Vagina (tissue), 2 donors: ENCODE results near the gene GSTT2B. TPM values are rescaled to one million over a fixed set of nuclear protein-coding genes. Genes with fewer than 3 reads are reported as not detected.

Source experiments
- DNase-seq, 2 donors: peaks; one replicate each; pipeline ENCODE4 v3.0.0-alpha.2; 2017; ENCODE audit errors: extremely low spot score in 2 of 2
- H3K27ac ChIP-seq: fragments of 200-600 bp; sonication (generic); one replicate; pipeline ENCODE4 v1.5.1; 2019
- H3K27me3 ChIP-seq: fragments of 200-600 bp; sonication (generic); one replicate; pipeline ENCODE4 v1.5.1; 2019
- H3K36me3 ChIP-seq, 2 donors: fragments of 200-600 bp; sonication (generic); one replicate each; pipeline ENCODE4 v1.5.1; 2017 to 2019
- H3K4me1 ChIP-seq: fragments of 200-600 bp; sonication (generic); one replicate; pipeline ENCODE4 v1.5.1; 2019
- H3K4me3 ChIP-seq, 2 donors: fragments of 200-600 bp; sonication (generic); 1 replicate in 1 of 2; 2 replicates in 1 of 2; pipeline ENCODE4 v1.5.1; 2016 to 2019
- H3K9me3 ChIP-seq: fragments of 200-600 bp; sonication (generic); one replicate; pipeline ENCODE4 v1.5.1; 2019
- POLR2A ChIP-seq, 2 donors: fragments of 450-650 bp; IDR thresholded peaks; one replicate each; pipeline ENCODE4 v1.6.1; 2017; ENCODE audit warnings: antibody characterized with exemption in 2 of 2, mild to moderate bottlenecking in 2 of 2, moderate library complexity in 2 of 2
- POLR2AphosphoS5 ChIP-seq, 2 donors: sonication (generic); formaldehyde crosslinking; IDR thresholded peaks; one replicate each; pipeline ENCODE4 v1.9.0; 2017; ENCODE audit warnings: antibody characterized with exemption in 2 of 2, mild to moderate bottlenecking in 2 of 2, low read depth in 1 of 2; ENCODE audit not compliant: insufficient read depth in 1 of 2
- intact Hi-C: fragments of 100-400 bp; cut with DNase I; formaldehyde crosslinking; loops from one replicate; pipeline ENCODE4 v1.15.1; 2023
- total RNA-seq: library from RNA; depleted of rRNA; stranded (reverse); fragments of >200 nt; gene quantifications from one replicate; pipeline ENCODE4 v1.2.3, GENCODE V29; 2016
- TF ChIP-seq, protein P1 (sequence below), 3 experiments: fragments of 450-650 bp in 2 of 3; fragments of 200-600 bp in 1 of 3; sonication (generic) in 1 of 3; IDR thresholded peaks; one replicate each; pipeline ENCODE4 v1.5.1; 2017 to 2019; ENCODE audit warnings: antibody characterized with exemption in 3 of 3, mild to moderate bottlenecking in 2 of 3, moderate library complexity in 2 of 3

The GSTT2B gene
- total RNA-seq, 1 donor from 2014 or later = not detected

DNA sequence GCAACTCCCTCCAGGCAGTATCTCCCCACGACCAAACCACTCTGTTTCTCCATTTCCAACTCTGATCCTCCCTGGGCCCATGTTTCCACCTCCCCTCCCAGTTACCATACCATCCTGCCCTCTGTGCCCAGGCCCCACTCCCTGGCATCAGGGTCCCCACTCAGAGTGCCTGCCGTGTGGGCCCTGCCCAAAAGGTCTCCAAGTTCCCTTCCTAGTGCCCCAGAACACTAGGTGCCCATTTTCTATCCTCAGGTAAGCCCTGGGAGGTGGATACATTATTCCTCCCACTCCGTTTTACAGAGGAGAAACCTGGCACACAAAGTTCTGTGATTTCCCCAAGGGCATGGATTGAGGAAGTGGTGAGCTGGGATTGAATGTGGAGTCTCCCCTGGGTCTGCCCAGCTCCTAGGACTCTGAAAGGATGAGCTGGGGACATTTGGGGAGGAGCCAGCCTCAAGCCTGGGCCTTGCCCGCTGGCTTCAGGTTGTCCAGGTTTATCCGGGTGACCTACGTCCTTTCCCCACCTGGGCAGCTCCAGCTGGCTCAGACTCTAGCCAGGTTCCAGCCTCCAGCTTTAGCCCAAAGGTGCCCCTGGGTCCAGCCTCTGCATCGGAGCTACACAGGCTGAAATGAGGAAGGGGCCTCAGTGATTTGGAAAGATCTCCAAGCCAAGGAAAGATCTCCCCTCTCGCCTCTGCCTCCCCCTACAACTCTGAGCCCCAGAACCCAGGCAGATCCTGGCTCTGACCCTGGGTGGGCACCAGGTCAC is 46.4 kb upstream of the GSTT2B start:
- no peaks in the 10 kb centered on the region for H3K9me3 ChIP-seq
- TF ChIP-seq POLR2A (IDR thresholded peaks at IDR 0.05) (no peak), POLR2AphosphoS5 (IDR thresholded peaks at IDR 0.05; ENCODE audit: insufficient read depth in 1 of 2, low read depth in 1 of 2) (no peak)
- TF ChIP-seq, protein P1, sequence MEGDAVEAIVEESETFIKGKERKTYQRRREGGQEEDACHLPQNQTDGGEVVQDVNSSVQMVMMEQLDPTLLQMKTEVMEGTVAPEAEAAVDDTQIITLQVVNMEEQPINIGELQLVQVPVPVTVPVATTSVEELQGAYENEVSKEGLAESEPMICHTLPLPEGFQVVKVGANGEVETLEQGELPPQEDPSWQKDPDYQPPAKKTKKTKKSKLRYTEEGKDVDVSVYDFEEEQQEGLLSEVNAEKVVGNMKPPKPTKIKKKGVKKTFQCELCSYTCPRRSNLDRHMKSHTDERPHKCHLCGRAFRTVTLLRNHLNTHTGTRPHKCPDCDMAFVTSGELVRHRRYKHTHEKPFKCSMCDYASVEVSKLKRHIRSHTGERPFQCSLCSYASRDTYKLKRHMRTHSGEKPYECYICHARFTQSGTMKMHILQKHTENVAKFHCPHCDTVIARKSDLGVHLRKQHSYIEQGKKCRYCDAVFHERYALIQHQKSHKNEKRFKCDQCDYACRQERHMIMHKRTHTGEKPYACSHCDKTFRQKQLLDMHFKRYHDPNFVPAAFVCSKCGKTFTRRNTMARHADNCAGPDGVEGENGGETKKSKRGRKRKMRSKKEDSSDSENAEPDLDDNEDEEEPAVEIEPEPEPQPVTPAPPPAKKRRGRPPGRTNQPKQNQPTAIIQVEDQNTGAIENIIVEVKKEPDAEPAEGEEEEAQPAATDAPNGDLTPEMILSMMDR (IDR thresholded peaks at IDR 0.05) = no peak
- no peak overlapping the region for H3K4me3 ChIP-seq
- DNase-seq = no peak
- H3K4me1 ChIP-seq = peaks cover 11% of the 10 kb centered on the region
- H3K36me3 ChIP-seq = no peaks in the 10 kb centered on the region
- intact Hi-C loops = loop anchor here (5.0 kb wide), 1 partner anchor 70 kb away; no protein-coding TSS in a partner anchor
- H3K27ac ChIP-seq = no peak overlapping the region
- no peaks in the 10 kb centered on the region for H3K27me3 ChIP-seq

DNA sequence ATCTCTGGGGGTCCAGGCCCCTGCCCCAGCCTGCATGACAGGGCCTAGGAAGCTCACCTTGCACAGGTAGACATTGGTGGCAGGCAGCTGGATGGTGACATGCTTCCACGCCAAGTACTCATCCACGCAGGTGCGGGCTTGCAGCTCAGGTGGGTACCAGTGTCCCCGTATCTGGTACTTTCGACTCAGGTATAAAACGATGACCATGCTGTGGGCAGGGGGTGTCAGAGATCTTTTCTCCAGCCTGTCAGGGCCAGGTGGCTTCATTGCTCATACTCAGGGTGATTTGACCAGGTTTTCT is 45.9 kb upstream of the GSTT2B start:
- TF ChIP-seq POLR2A (IDR thresholded peaks at IDR 0.05) = no peak
- no peak for TF ChIP-seq POLR2AphosphoS5 (IDR thresholded peaks at IDR 0.05; ENCODE audit: insufficient read depth in 1 of 2, low read depth in 1 of 2)
- TF ChIP-seq, protein P1 (IDR thresholded peaks at IDR 0.05) = no peak
- H3K9me3 ChIP-seq = no peaks in the 10 kb centered on the region

DNA sequence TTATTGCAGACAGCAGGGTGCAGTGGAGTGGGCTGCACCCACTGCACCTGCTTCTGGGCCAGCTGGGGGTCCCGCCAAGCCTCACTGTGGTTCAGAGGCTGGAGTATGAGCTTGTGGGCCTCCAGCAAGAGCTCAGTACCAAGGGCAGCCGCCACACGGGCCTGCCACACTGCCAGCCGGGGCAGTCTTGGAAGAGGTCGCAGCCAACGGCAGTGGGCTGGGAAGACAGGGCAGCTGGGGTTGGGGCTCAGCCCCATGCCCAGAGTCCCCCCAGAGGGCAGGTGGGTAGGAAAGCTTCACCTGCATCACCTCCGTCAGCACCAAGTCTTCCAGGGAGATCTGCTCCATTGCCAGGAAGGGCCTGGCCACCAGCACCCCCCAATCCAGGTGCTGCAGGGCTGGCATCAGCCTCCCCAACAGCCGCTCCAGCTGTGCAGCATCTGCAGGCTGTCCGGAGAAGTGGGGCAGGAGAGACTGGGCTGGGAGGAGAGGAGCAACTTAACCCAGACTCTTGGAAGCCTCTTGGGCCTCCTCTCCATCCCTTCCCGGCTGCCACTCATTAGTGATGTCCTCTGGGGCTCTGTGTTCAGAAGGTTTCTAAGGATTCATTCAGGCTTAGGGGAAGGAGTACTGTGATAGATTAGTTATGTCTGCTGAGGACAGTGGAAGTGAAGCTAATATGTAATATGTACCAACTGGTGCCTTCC is 45.4 kb upstream of the GSTT2B start:
- Histone ChIP-seq H3K4me1 (no peaks in the 10 kb centered on the region), H3K9me3 (no peaks in the 10 kb centered on the region), H3K27me3 (no peaks in the 10 kb centered on the region), H3K36me3 (no peaks in the 10 kb centered on the region), H3K27ac (no peak overlapping the region), H3K4me3 (no peak overlapping the region)
- DNase-seq = no peak
- TF ChIP-seq POLR2A (IDR thresholded peaks at IDR 0.05) (no peak), POLR2AphosphoS5 (IDR thresholded peaks at IDR 0.05; ENCODE audit: insufficient read depth in 1 of 2, low read depth in 1 of 2) (no peak)
- TF ChIP-seq, protein P1 (IDR thresholded peaks at IDR 0.05) = no peak
- intact Hi-C loops = loop anchor here (5.0 kb wide), 1 partner anchor 69 kb away; no protein-coding TSS in a partner anchor

More for the DNA sequence above, 45.9 kb upstream of the GSTT2B start:
- H3K27ac ChIP-seq = no peak overlapping the region
- H3K4me1 ChIP-seq = peaks cover 5% of the 10 kb centered on the region
- no peak overlapping the region for H3K4me3 ChIP-seq
- DNase-seq = no peak
- intact Hi-C loops = loop anchor here (5.0 kb wide), 1 partner anchor 70 kb away; no protein-coding TSS in a partner anchor
- no peaks in the 10 kb centered on the region for H3K36me3 ChIP-seq
- no peaks in the 10 kb centered on the region for H3K27me3 ChIP-seq

DNA sequence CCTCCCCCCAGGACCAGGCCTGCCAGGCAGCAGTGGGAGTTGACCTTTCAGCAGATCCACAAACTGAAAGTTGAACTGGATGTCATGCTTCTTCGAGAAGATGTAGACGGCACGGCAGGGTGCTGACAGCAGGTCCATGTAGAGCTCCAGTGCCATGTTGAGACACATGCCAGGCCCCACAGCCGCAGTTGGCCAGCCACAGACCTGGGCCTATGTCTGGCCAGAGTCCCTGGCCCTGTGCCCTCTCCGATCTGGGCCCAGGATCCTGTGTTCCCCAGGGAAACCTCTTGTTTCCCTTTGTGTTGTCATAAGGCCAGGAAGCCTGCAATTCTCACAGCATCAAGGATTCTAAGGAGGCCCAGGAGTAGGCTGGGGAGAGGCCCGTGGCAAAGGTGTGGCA is 44.2 kb upstream of the GSTT2B start, which contains the start of gene GSTT4:
GSTT4 (minus strand) TSS at position 253 of the 400 bp plus-strand sequence; CDS start at position 156, 97 bp downstream.
- H3K9me3 ChIP-seq = no peaks in the 10 kb centered on the region
- no peak for DNase-seq
- no peaks in the 10 kb centered on the region for H3K27me3 ChIP-seq
- intact Hi-C loops = loop anchor here (5.0 kb wide), 1 partner anchor 68 kb away; no protein-coding TSS in a partner anchor
- H3K4me3 ChIP-seq = no peak within 1 kb of the TSS
- no peak within 1 kb of the TSS for H3K27ac ChIP-seq
- TF ChIP-seq, protein P1 (IDR thresholded peaks at IDR 0.05) = no peak
- TF ChIP-seq POLR2A (IDR thresholded peaks at IDR 0.05) = no peak
- TF ChIP-seq POLR2AphosphoS5 (IDR thresholded peaks at IDR 0.05; ENCODE audit: insufficient read depth in 1 of 2, low read depth in 1 of 2) = no peak
- H3K36me3 ChIP-seq = no peaks in the 10 kb centered on the region
- no peaks in the 10 kb centered on the region for H3K4me1 ChIP-seq
